Mesothelial cell of epicardium (in vitro differentiated cells): ENCODE data around the gene DBX1. TPM values are rescaled to one million over a fixed set of nuclear protein-coding genes. Genes with fewer than 3 reads are reported as not detected.

Experiments
- DNase-seq, 2 experiments: peaks; one replicate each; pipeline ENCODE4 v3.0.0; 2021; ENCODE audit warnings: low spot score in 2 of 2; ENCODE audit not compliant: unreplicated experiment in 2 of 2
- H3K27ac Mint-ChIP-seq: 2 replicates; pipeline ENCODE4 v1.8.0; 2021; ENCODE audit warnings: mixed read lengths
- H3K27me3 Mint-ChIP-seq: 2 replicates; pipeline ENCODE4 v1.8.0; 2021; ENCODE audit warnings: low read depth, mixed read lengths
- H3K36me3 Mint-ChIP-seq: 2 replicates; pipeline ENCODE4 v1.8.0; 2021; ENCODE audit warnings: mixed read lengths
- H3K4me1 Mint-ChIP-seq: 2 replicates; pipeline ENCODE4 v1.8.0; 2021; ENCODE audit warnings: mixed read lengths
- H3K4me3 Mint-ChIP-seq: 2 replicates; pipeline ENCODE4 v1.8.0; 2021; ENCODE audit warnings: mild to moderate bottlenecking, moderate library complexity, mixed read lengths
- H3K9me3 Mint-ChIP-seq: 2 replicates; pipeline ENCODE4 v1.8.0; 2021; ENCODE audit warnings: mixed read lengths
- total RNA-seq: library from RNA; stranded (reverse); gene quantifications from 3 replicates; pipeline ENCODE4 v1.2.1, GENCODE V29; 2021
- TF ChIP-seq, protein P1 (sequence below): fragments of 200-600 bp; sonication (generic); IDR thresholded peaks from one replicate; pipeline ENCODE4 v1.5.0; 2021; ENCODE audit warnings: antibody characterized with exemption; ENCODE audit not compliant: unreplicated experiment

Gene DBX1
- total RNA-seq, 1 donor from 2014 or later = not detected

DNA sequence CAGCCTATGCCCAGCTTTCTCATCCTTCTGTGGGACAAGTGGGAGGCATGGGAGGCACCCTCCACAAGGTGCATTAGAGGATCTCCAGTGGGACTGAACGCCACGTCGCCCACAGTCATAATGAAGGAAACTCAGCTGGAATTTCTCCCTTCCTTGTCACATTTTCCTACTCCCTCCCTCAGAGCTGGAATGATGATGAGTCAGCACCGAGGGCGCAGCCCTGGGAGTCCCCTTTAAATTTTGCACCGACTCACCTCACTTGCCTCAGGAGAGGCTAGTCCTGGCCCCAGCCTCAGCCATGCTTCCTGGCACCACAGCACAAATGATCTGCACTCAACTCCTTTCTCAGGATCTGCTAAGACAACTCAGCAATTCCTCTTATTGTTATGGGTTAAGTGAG, 34.3 kb downstream of the DBX1 start:
- no peaks in the 10 kb centered on the region for H3K4me1 Mint-ChIP-seq
- no peaks in the 10 kb centered on the region for H3K9me3 Mint-ChIP-seq
- H3K36me3 Mint-ChIP-seq = peaks cover 4% of the 10 kb centered on the region
- H3K4me3 Mint-ChIP-seq = no peak overlapping the region
- no peaks in the 10 kb centered on the region for H3K27me3 Mint-ChIP-seq
- no peak overlapping the region for H3K27ac Mint-ChIP-seq
- no peak for DNase-seq
- TF ChIP-seq, protein P1, sequence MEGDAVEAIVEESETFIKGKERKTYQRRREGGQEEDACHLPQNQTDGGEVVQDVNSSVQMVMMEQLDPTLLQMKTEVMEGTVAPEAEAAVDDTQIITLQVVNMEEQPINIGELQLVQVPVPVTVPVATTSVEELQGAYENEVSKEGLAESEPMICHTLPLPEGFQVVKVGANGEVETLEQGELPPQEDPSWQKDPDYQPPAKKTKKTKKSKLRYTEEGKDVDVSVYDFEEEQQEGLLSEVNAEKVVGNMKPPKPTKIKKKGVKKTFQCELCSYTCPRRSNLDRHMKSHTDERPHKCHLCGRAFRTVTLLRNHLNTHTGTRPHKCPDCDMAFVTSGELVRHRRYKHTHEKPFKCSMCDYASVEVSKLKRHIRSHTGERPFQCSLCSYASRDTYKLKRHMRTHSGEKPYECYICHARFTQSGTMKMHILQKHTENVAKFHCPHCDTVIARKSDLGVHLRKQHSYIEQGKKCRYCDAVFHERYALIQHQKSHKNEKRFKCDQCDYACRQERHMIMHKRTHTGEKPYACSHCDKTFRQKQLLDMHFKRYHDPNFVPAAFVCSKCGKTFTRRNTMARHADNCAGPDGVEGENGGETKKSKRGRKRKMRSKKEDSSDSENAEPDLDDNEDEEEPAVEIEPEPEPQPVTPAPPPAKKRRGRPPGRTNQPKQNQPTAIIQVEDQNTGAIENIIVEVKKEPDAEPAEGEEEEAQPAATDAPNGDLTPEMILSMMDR = no peak

DNA sequence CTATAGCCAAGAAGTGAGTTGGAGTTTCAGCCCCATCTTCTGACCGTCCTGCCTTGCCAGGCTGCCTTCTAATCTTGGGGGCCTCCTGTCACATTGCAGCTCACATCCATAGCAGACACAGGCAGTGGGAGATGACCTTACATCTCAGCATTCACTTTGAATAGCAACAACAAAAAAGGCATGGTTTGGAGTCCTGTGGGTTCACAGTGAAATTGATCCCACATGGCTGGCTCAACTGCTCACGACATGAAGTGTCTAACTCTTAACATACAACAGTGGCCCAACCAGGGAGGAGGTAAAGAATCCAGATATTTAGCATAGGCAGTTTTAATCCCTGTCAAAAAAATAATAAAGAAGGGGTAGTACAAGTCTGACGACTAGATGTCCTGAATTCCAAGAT, 38.1 kb downstream of the DBX1 start:
- Mint-ChIP-seq H3K9me3 (no peaks in the 10 kb centered on the region), H3K36me3 (peaks cover 25% of the 10 kb centered on the region), H3K27ac (no peak overlapping the region), H3K27me3 (no peaks in the 10 kb centered on the region), H3K4me3 (no peak overlapping the region), H3K4me1 (no peaks in the 10 kb centered on the region)
- TF ChIP-seq, protein P1 = no peak
- DNase-seq = no peak

DNA sequence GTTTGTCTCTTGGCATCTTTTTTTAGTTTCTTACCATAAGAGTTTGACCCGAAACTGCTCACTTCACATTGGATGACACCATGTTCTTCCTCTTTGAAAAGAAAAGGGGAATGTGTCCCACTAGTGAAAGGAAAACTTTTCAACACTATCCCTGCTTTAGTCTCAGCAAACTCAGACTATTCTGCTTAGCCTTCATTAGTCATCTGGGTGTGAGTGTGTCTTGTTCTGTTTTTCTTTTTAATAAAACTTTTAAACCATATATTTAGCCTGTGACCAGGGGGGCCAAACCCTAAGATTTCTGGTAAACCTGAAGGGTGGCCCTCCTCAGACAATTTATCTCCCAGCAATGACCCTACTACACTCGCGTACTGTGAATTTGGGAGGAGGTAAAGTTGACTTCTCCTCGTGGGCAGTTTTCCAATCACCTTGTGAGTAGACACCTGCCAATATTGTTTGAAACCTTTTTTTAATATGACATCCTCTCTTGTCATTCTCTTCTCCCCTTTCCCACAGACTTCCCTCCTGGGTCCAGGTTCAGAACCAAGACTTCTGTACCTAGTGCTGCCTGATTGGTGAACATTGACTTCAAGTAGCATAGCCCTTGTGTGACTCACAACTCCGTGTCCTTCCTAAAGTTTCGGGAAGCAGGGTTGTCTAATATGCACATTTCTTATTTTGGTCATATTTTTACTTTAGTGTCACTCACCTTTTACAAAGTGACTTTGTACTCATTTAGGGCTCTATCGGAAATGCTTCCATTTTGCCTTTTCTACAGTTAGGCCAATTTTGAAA, 39.9 kb downstream of the DBX1 start:
- Mint-ChIP-seq H3K27me3 (no peaks in the 10 kb centered on the region), H3K4me1 (no peaks in the 10 kb centered on the region), H3K27ac (no peak overlapping the region), H3K36me3 (peaks cover 29% of the 10 kb centered on the region), H3K9me3 (no peaks in the 10 kb centered on the region), H3K4me3 (no peak overlapping the region)
- DNase-seq = no peak
- TF ChIP-seq, protein P1 = no peak

DNA sequence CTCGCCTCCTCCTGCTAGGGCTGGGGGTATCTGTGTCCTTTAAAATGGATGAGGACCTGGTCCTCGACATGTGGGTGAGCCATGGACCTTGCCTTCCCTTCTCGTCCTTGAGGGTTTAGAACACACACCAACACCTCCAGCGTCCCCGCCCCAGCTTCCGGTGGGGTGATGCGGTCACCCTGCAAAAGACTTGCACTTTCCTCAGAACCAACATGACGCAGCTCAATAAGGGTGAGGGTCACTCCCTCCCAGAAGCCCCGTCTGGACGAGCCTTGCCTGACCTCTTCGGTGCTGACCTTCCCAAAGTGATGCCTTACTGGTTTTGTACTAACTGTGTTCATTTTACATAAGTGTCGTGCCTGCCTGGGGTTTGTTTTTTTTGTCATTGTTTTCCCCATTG, 41.0 kb downstream of the DBX1 start:
- Mint-ChIP-seq H3K4me1 (no peaks in the 10 kb centered on the region), H3K36me3 (peaks cover 33% of the 10 kb centered on the region), H3K4me3 (no peak overlapping the region), H3K27me3 (no peaks in the 10 kb centered on the region), H3K27ac (no peak overlapping the region), H3K9me3 (no peaks in the 10 kb centered on the region)
- DNase-seq = no peak
- TF ChIP-seq, protein P1 = no peak

DNA sequence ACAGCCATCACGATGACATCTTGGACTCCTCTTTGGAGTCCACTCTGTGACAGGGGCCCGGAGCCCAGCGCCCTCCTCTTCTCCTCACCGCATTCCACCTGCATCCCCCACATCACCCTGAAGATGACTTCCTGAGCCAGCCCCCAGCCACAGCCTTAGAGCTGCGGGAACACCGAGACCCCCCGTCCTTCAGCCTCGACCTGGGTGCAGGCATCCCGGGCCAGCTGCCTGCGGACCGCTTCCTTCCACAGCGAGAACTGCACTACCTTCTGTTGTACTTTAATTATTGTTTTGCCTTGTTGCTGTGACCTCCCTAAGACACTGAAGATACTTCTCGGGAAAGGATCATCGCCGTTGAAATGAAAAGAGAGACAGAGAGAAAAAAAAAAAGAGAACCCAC, 42.1 kb downstream of the DBX1 start:
- Mint-ChIP-seq H3K27me3 (no peaks in the 10 kb centered on the region), H3K27ac (no peak overlapping the region), H3K9me3 (no peaks in the 10 kb centered on the region), H3K36me3 (peaks cover 35% of the 10 kb centered on the region), H3K4me1 (no peaks in the 10 kb centered on the region), H3K4me3 (no peak overlapping the region)
- no peak for DNase-seq
- TF ChIP-seq, protein P1 = no peak

DNA sequence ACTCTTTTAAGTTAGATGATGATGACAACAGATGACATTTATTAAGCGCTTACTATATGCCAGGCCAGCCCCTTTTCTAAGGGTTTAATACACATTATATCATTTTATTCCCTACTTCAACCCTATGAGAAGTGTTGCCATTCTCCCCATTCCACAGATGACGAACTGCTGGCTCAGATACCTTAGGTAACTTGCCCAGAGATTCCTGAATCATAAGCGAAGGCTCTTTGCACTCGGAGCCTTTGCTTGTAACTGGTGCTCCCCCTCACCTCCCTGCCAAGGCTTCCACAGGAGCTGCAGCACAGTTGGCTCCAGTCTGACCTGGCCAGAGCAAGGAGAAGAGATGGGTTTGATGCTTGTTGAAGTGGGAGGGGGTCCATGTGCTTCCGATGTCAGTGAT, 43.0 kb downstream of the DBX1 start:
- peaks cover 4% of the 10 kb centered on the region for H3K4me1 Mint-ChIP-seq
- no peak overlapping the region for H3K27ac Mint-ChIP-seq
- H3K4me3 Mint-ChIP-seq = no peak overlapping the region
- no peaks in the 10 kb centered on the region for H3K9me3 Mint-ChIP-seq
- H3K36me3 Mint-ChIP-seq = peaks cover 37% of the 10 kb centered on the region
- H3K27me3 Mint-ChIP-seq = no peaks in the 10 kb centered on the region
- no peak for DNase-seq
- TF ChIP-seq, protein P1 = no peak
